Esophagus mucosa (tissue), 1 donor: ENCODE results near the gene LYVE1. TPM values are rescaled to one million over a fixed set of nuclear protein-coding genes. Genes with fewer than 3 reads are reported as not detected.

Source experiments
- ATAC-seq: fragments of 200-7000 bp; cut with Tn5 transposase; one replicate; pipeline ENCODE4 v1.9.1; 2020
- total RNA-seq: library from RNA; stranded (reverse); gene quantifications from one replicate; pipeline ENCODE4 v1.2.4, GENCODE V29; 2023
- donor health status: DM: yes; HTN: yes; CAD: no.

Gene LYVE1
- total RNA-seq, 1 donor from 2014 or later: 2.7 TPM

DNA sequence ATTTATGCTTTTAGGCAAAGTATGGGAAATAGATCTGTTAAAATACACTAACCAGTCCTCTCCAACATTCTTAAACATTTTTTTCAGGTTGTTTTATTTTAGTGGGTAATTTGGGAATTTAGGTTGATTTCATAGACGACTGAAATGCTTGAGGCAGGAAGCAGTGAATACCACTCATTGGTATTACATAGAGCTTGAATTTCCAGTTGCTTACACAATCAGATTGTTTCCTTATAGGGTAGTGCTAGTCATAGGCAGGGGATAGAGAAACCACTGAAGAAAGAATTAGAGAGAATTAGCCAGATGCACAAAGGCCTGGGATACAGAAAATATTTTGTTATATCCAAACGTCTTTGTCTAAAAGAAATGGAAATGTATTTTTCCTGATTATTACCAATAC, 23.9 kb upstream of the LYVE1 start:
- peak; percentile 82 for ATAC-seq

DNA sequence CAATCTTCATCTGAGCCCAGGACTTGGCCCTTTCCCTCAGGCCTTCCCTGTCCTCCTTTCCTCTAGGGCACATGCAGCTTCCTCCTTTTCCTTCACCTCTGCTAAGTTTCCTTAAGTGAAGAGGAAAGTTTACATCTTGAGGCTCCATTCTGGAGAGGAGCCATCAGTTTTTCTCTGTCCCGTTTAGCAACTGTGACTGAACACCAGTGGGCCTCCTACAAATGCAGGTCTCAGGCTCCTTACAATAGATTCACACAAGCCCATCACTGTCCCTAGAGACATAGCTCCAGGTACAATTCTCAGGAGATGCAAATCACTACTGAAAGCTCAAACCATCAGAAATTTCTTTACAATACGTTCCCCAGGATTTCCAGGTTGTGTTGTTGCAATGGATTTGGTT, 23.3 kb upstream of the LYVE1 start:
- ATAC-seq: no peak

DNA sequence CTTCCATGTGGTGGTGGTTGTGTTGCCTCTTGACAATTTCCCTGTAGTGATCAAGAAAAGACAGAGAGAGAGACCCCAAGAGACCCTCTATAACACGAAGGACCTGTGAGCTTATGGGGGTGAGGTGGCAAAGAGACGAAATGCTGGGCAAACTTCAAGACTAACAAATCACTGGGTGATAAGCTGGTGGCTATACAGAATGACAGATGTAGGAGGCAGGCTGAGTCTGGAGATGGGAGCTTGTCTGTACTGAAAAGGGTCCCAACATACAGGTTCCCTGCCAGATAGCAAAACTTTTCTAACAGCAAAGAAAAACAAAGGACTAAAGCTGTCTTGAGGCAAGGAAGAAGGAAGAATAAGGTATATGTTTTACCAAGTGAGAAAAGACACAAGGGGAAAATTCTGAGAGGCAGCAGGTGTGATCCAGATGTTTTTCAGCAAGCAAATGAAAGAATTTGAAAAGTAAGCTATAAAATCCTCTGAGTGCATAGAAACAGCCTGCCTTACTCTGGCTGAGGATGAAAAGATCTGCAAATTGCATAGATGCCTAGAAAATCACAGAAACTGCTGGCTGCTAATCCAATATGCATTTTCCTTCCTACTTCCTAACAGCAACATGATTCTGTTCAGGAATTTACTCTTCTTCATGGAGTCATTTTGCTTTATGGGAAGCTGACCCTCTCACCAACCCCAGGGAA, 21.9 kb upstream of the LYVE1 start:
- no peak for ATAC-seq

DNA sequence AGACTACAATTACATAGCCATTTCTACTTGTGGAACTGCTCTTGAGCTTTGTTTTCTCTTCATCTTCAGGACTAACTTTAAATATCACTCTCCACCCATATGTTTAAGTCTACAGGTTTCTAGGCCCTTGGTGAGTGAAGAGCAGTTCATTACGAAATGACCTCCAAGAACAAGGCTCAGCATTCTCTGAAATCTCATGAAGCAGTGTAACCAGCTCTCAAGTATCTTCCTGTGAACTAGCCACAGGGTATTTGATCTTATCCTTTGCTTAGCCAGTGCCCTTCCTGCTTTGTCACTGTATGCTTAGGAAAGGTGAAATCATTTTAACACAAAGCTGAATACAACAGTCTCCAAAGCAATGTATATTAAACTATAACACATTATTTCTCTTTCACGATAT, 20.4 kb upstream of the LYVE1 start:
- ATAC-seq: peak; percentile 65

DNA sequence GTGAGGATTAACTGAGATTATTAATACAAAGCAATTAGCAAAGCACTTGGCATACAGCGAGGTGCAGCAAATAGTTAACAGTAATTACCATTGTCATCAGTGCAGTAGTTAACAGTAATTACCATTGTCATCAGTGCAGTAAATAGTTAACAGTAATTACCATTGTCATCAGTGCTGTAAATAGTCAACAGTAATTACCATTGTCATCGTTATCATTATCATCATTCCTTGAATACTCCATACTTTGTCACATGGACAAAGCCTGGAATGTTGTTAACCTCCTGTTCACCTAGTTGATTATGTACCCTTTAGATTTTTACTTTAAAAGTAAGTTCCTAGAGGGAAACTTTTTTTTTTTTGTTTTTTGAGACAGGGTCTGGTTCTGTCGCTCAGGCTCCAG, 19.5 kb upstream of the LYVE1 start:
- no peak for ATAC-seq

DNA sequence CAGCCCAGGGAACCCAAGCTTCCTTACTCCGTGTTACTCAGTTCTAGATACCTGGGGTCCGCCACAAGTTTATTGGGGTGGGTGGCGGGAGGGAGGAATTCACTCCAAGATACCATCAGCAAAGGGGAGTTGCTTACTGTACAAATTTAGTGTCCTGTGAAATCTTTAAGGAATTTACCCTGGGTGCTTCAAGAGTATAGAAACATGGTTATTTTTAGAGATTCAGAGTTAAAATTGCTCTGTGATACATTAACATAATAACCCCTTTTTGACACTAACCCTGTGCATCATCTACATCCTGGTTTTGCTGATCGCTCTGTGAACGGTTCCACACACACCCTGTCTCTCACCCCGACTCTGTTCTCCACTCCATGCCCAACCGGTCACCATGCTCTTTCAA, 18.9 kb upstream of the LYVE1 start:
- no peak for ATAC-seq

DNA sequence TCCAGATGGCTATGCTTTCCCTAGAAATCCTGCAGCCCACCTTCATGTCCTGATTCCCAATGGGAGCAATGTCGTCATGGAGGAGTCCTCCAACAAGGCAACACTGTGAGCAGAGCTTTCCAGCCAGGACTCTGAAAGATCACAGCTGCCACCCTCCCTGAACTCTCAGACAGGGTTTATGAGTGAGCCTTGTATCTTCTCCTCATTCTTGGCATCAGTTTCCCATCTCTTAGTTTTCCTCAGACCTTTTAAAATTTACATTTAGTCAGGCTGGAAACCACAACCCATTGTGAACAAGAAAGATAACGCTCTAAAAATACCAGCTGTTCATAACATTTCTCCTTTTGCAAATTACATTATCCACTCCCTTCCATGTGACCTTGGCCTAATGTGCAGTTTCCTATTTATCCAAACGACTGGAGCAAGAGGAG, 15.6 kb upstream of the LYVE1 start:
- ATAC-seq: no peak

DNA sequence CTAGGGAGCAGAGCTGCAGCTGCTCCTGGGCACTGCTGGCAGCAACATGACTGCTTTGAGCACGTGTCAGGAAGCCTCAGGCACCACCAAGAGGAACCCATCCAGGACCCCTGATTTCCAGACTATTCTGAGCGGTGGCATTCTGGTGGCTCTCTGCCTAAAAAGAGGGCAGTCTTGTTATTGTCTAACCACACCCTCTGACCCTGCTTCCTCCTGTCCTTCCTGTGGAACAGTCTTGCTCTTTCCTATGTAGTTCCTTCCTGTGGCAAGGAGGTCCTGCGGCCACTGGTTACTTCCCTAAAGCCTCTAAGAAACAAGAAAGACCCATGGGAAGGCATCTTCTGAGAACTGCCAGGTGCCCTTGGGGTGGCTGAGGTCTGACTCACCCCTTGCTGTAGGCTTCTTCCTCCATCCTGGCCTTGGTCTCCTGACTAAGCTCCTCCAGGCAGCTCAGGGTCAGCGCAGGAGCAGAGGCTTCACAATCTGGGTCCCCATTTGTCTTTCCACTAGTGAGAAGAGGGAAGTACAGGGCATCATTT, 13.1 kb upstream of the LYVE1 start:
- peak; percentile 70 for ATAC-seq

DNA sequence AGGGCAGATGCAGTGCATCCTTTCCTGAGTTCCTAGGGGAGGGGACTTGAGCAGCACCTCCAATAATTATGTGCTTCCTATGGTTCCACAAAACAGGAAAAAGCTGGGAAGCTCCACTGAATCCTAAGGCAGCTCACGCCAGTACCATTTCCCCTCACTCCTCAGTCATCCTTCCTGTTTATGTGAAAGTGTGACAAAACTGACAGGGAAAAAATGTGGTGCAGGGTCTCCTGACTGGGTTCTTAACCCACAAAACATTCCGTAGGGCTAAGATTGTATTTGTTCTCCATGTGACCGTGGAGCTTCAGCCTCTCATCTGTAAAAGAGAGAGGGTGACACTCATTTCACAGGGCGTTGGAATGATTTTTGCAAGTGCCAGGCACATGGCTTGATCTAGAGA, 12.2 kb upstream of the LYVE1 start:
- ATAC-seq: no peak

DNA sequence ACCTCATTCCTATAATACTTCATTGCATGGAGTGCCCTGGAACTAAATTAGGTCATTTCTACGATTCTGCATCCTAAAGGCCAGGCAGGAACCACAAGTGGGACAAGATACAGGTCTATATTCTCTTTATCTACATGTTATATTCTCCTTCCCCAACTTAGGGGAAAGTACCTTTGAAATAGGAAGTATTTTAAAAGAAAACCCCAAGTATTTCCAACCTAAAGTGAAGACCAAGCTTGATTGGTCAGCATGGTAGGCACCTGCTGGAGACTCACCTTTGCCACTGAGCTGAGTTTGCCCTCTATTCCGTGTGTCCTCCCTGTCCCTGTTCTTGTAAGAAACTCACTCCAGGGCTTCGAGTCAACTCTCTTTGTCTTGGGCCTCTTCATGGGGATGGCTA, 11.2 kb upstream of the LYVE1 start:
- ATAC-seq: no peak

DNA sequence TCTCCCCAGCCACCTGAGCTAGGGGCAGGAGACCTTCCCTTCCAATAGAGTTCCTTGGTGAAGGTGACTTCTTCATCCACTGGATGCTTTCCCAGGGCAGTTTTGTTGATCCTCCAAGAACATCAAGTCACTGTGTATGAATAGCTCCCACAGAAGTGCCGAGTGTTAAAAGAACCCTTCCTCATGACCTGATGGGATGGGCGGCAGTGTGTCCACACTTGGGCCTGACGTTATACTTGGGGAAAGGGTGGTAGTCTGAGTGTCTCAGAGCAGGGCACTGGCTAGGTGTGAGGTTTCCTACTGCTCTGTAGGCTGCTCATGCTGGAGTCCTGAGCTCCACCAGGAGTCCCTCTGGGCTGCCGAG, 7.6 kb upstream of the LYVE1 start:
- no peak for ATAC-seq

DNA sequence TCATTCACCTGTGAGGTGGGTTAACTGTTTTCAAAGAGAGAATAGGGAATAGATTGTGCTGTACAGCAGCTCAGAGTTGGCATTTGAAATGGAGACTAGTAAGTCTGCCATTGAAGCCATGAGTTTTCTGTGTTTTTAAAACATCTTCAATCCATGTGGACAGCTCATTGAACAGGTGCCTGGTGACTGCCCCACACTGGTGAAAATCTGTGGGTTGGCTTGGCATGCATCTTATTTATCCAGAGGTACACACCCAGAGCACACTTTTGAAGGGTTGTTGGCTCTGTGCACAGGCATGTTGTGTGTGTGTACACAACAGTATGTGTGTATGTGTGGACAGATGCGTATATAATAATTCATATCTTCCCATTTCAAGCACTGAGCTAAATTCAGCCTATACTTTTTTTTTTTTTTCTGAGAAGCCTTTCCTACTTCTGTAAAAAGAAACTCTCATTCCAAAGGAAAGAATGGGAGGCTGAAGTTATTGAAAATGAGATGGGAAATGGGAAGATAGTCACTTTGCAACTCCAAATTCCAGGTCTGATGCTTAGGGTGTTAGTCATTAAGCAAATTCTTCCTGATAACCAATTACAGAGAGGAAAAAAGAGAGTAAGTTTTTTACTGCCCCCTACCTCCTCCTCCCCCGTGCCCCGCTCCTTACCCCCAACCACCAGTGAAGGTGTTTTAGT, 7.0 kb upstream of the LYVE1 start:
- no peak for ATAC-seq

DNA sequence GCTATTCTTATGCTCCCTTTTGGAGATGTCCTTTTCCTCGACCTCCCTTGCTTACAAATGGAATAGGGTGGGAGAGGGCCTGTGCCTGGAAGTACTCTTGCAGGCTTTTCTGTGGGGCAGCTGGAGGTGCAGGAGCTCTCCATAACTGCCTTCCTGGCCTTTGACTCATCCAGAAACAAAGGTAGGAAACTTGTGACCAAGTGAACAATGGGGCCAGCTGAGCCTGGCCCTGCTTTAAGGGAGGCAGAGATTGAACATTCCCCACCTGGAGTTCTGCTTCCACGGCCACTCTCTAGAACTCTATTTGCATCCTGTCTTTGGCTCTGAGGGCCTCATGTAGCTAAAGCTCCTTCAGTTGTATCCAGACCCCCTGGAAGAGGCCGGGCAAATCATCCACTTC, 5.1 kb upstream of the LYVE1 start:
- ATAC-seq: peak; percentile 14

DNA sequence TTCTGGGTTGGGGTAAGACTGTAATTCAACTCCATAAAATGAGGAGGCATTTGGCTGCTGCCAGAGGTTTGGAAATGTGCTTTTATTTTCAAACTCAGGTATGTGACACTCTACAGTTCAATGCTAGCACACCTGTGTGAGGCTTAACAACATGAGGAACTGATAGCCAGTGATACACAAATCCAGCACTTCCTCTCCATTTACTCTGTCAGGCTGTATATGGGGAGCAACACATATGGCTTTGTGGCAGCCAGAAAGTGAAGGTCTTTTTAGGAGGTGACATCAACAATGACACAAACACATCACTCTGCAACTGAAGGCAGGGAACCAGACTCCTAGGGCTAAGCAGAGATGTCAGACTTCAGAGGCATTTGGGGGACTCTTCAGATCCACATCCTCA, 4.6 kb upstream of the LYVE1 start:
- ATAC-seq: peak; percentile 36

DNA sequence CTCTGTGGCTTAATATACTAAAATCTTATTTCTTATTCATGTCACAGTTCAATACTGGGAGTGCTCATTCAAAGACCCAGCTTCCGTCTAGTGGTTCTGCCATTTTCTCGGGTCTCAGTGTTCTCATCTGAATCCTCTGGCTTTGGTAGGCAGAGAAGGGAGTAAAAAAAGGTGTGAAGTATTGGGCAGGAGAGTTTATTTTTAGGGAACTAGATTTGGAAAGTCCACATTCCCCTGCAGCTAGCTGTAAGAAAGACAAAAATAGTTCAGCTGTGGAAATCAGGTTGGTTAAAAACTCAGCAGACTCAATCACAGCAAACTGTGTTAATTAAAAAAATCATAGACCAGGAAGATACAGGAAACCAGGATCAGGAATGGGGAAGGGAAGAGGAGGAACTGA, 4.1 kb upstream of the LYVE1 start:
- no peak for ATAC-seq

DNA sequence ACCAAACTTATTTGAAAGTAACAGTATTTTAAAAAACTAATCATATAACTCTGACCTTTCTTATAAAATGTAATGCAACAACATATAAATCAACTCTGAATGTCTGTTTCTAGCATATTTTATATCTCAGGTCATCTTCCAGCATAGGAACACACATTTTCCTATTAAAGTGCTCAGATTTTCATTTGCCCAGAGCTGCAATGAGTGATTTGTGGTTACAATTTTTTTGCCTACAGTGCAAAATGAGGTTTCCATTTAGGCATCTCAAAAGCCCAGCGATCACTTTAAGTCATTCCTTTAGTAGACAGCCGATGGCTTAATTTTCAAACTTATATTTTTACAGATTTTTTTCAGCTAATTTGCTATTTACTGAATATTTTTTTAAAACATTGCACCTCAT, 1.0 kb downstream of the LYVE1 start:
- ATAC-seq: no peak

DNA sequence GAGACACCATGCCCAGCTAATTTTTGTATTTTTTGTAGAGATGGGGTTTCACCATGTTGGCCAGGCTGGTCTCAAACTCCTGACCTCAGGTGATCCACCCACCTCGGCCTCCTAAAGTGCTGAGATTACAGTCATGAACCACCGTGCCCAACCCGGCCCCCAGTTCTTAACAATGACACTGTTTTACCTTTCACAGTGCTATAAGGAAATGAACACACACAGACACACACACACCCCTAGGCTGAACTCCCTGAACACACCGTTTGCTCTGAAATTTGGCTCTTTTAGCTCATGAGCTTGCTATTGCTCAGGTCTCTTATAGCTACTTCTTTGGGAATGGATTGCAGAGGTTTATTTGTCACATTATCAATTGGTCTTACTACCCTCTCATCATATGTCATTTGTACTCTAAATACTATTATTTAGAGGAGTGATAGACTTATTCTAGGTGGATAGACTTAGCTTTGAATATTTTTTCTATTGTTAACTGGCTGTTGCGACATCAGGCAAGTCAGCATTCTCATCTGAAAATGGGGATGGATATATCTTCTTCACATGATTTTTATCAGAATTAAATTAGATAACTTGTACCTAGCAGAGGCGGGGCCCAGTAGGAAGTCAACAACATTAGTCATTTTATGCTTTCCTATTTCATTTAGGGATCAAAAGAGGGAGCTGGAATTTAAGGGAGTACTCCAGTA, 2.1 kb downstream of the LYVE1 start:
- no peak for ATAC-seq

DNA sequence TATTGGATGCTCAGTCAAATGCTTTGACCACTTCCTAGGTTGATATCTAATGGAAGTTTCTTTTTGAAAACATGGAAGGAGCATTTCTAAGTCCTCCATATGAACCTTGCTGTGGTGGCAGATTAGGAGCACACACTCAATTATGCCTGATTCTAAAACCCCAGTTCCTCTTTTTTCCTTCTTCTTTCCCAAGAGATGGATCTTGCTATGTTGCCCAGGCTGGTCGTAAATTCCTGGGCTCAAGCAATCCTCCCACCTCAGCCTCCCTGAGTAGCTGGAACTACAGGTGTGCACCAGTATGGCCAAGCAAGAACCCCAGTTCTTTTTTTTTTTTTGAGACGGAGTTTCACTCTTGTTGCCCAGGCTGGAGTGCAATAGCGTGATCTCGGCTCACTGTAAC, 3.0 kb downstream of the LYVE1 start:
- ATAC-seq: no peak

DNA sequence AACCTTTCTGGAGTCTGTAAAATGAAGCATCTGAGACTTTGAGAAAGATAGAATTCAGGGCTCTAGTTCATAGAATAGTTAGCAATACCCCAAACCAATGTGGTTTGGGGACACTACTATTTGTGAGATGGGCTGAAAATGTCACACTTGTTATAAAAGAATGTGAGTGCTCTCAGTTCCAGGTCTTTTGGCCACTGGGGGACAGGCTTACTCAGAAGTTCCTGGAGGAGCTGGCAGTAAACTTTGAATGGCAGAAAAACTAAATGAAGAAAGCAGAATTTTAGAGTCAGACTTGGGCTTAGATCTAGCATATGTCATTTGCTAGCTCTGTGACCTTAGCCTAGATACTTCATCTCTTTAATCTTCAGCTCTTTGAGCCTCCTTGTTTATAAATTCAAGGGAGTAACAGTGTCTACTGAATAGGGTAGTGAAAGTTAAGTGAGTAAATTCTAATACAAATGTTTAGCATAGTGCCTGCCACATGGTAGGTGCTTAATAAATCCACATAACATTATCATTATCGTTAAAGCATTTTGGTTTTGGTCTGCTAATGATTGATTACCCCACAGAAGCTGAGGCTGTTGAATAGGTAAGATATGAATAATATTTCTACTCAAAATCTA, 3.7 kb downstream of the LYVE1 start:
- ATAC-seq: no peak

DNA sequence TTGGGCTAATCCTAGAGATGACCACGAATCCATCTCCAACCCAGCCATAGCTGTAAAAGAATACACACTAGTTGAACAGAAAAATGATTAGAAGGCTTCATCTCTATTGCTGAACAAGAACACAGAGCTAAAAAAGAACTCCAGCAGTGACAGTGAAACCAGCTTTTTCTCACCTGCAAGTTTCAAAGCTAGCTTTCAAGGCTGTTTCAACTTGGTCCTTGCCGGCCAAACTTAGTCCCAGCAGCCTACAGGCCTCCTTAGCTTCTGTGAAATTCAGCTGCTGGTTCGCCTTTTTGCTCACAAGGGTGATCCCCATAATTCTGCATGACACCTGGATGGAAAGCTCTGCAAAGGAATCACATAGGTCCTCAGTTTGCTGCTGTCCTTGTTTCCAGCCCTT, 4.4 kb downstream of the LYVE1 start:
- no peak for ATAC-seq

DNA sequence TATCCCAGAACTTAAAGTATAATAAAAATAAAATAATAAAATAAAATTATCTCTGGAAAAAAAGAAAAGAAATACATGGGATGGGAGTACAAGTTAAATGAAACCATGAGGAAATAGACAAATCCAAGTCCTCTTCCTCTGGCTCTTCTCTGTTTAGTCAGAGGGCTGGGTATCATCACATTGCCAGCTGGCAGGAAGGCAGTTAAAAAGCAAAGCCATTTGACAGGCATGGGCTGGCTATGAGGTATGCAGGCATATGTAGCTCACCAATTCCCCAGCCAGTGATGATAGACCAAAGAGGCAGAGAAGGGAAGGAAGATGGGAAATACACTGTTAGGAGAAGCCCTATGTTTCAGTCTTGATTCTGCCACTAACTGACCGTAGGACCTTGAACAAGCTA, 6.5 kb downstream of the LYVE1 start:
- peak; percentile 56 for ATAC-seq

DNA sequence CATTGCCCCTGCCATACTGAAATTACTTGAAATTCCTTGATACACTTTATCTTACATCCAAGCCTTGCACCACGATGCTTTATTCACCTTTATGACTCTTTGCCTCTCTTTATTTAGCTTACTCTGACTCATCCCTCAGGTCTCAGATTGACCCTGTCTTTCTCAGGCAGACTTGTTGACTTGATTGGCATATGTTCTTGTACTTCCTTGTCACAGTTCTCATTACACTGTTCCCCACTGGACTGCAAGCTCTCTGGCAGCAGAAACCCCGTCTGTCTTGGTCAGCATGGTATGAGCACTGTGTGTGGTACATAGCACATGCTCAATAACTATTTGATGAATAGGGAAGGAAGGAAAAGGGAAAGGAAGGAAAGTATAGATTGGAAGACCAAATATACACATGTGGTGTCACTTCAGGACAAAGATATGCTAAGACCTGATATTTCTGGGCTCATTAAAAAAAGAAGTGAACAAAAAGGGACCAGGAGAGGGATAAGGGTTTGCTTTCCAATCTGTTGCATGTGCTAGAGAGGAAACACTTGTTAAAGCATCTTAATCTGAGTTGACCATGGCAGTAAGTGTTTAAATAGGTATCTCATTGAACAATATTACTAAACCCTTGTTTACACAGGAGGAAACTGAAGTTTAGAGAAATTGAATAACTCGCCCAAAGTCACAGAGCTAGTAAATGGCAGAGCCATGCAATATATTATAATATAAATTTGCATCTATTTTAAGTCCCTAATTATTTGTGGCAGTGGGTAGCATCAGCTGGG, 7.2 kb downstream of the LYVE1 start:
- ATAC-seq: peak; percentile 75

DNA sequence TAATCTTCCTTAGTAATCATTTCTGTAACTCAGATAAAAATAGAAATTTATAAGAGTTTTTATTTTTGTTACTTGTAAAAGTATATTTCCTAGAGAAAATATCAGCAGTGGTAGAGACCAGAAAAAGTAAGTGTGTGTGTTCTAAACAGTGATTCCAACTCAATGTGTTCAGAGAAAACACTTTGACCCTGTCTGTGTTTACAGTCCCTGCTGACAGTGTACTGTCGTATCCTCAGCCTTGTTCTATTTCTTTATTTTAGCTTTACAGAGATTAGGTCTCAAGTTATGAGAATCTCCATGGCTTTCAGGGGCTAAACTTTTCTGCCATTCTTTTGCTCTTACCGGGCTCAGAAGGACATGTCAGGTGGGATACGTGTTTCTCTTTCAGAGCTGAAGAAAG, 10.2 kb downstream of the LYVE1 start:
- no peak for ATAC-seq
